GM15510 (cell line): ENCODE measurements around the gene GOLPH3.

Source experiments
- POLR2A ChIP-seq: IDR thresholded peaks from 3 replicates; pipeline ENCODE4 v1.6.1; 2011; ENCODE audit warnings: borderline replicate concordance; ENCODE audit not compliant: insufficient read length; ENCODE audit errors: extremely low read depth

The GOLPH3 gene

GRCh38 chr5:32076699-32077695 lies 97.1 kb downstream of the GOLPH3 start:
- TF ChIP-seq POLR2A: no peak
